ENCODE results near the gene COX10.
"Not testable (repeated sequence)": the region's sequence is repeated elsewhere in the genome, so short reads cannot be mapped to it uniquely, and the experiment has no call there.

Gene COX10

GRCh38 chr17:14211246-14211645, 141.9 kb downstream of the COX10 start:
- DNase-seq: no peak

- peak; percentile 56 to 57 for DNase-seq
Observed at GRCh38 chr17:14211801-14212200, 142.5 kb downstream of the COX10 start.

DNA sequence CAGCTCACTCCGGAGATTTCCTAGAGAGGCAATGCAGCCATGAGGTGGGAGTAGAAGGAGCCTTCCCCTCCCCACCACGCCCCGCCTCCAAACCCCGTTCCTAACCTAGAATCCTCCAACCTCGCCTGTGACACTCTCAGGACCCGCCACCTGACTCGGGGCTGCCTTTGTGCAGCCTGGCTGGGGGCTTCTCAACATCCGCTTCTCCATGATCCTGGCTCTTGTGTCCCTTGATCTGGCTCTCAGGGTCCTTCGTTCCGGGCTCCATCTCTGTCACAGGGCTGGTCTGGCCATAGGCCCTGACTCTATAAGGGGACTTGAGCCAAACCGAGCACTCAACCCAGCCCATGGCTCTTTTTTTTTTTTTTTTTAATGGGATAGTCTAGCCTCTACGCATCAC, 143.1 kb downstream of the COX10 start:
- DNase-seq: no peak

GRCh38 chr17:14214271-14214670, 145.0 kb downstream of the COX10 start:
- DNase-seq: no peak

GRCh38 chr17:14222611-14223010, 153.3 kb downstream of the COX10 start:
- DNase-seq: no peak

DNA sequence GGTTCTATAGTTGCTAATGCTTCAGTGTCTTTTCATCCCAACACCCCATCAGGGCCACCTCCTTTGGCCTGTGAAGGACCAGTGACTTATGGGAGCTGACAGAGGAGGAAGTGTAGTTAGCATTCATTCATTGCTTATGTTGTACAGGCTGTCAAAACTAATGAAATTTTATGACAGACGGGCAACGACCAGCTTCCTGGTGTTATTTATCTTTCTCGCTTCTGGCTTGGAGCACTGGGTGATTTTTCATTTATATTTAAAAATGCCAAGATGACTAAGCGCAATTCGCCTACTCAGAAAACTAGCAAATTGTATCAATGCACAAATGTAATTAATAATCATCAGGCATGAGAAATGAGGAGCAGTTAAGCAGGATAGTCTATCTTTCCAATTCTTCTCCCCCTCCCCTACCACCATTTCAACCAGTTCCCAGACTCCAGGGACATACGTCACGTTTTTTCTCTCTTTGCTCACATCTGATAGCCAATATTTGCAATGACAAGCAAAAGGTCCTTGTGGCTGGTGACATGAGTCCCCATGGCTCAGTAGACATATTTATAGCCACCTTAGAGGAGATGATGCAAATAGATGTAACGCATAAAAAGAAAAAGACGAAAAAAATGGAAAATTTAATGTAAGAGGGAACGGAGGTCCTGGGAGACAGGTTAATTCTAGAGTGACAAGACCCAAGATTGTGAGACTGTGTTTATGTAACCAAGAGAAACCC, 156.1 kb downstream of the COX10 start:
- DNase-seq: no peak

GRCh38 chr17:14227052-14227451, 157.7 kb downstream of the COX10 start:
- DNase-seq: no peak

DNA sequence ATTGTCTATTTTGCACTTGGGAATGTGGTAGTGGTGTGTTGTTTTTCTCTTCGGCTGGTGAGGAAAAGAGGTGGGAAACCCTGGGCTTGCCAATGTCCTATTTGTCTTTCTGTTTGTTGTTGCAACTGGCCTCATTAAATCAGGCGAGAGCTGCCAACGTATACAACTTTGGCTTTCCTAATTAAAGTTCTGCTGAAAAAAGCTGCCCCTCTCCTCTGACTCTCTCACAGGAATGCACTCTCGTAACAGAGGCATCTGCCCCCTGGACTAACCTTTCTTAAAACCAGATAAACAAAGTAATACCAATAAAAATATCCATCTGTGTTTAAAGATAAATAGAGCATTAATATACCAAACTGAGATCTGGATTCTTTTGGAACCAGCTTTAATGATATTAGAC, 159.6 kb downstream of the COX10 start:
- no peak for DNase-seq

GRCh38 chr17:14231187-14231586, 161.9 kb downstream of the COX10 start:
- DNase-seq: not testable (repeated sequence)

GRCh38 chr17:14235047-14235446, 165.7 kb downstream of the COX10 start:
- not testable (repeated sequence) for DNase-seq

DNA sequence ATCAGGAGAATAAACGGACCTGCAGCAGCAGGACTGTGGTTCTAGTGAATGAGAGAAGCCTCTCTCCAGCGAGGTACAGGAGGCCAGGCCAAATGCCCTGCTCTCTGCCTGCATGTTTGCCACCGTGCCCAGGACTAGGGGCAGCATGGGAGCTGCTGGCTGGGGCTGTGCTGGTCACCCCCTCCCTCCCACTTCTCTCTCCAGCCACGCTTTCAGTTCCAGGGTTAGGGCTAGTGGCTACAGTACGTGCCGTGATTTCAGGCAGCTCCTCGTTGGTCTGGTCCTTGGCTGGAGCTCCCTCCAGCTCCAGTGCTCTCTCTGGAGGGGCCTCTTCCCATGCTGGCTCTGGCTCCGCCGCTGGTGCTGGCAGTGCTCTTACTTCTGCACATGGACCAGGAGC, 166.7 kb downstream of the COX10 start:
- not testable (repeated sequence) for DNase-seq

GRCh38 chr17:14236762-14237161, 167.5 kb downstream of the COX10 start, which contains the start of gene CDRT15:
TSS of gene CDRT15 (minus strand) at chr17:14236862. CDS start at chr17:14236833, 29 bp downstream.
- not testable (repeated sequence) for DNase-seq

DNA sequence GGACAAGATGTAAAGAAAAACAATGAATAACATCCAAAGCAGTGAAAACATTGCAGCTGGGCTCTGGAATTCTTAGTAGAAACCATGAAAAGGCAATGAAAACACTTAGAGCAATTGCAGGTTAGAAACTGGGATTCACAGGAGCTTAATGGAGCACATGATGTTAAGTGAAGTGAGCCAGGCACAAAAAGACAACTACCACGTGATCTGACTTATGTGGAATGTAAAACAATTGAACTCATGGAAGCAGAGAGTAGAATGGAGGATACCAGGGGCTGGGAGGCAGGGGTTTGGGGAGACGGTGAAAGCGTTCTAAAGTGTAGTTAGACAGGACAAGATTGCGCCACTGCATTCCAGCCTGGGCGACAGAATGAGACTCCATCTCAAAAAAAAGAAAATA, 170.0 kb downstream of the COX10 start:
- not testable (repeated sequence) for DNase-seq

GRCh38 chr17:14245002-14245401, 175.7 kb downstream of the COX10 start:
- no peak for DNase-seq

GRCh38 chr17:14245629-14246028, 176.3 kb downstream of the COX10 start:
- DNase-seq: no peak
